Astrocyte (in vitro differentiated cells and primary cell): ENCODE results near the gene INAFM2. TPM values are rescaled to one million over a fixed set of nuclear protein-coding genes. Genes with fewer than 3 reads are reported as not detected.

Source experiments
- DNase-seq: peaks from one replicate; pipeline ENCODE4 v3.0.0-alpha.2; 2010; ENCODE audit warnings: low read depth
- FAIRE-seq: peaks from 2 replicates; lab custom pipeline; 2011; peaks lifted over from hg19 to GRCh38; lab: Jason Lieb, UNC
- H2AFZ ChIP-seq: 2 replicates; pipeline ENCODE4 v1.6.0; 2012; ENCODE audit warnings: low read depth, low read length, inconsistent platforms
- H3K27ac ChIP-seq: 2 replicates; pipeline ENCODE4 v1.5.1; 2011; ENCODE audit warnings: low read depth, low read length, inconsistent platforms
- H3K27me3 ChIP-seq: 2 replicates; pipeline ENCODE4 v1.6.0; 2011; ENCODE audit warnings: low read length, inconsistent platforms; ENCODE audit not compliant: insufficient read depth
- H3K36me3 ChIP-seq: 2 replicates; pipeline ENCODE4 v1.5.1; 2011; ENCODE audit warnings: low read length, inconsistent platforms; ENCODE audit not compliant: insufficient read depth
- H3K4me1 ChIP-seq: 2 replicates; pipeline ENCODE4 v1.5.1; 2011; ENCODE audit warnings: low read length, inconsistent platforms; ENCODE audit not compliant: insufficient read depth
- H3K4me2 ChIP-seq: 2 replicates; pipeline ENCODE4 v1.6.0; 2012; ENCODE audit warnings: low read length, inconsistent platforms
- H3K4me3 ChIP-seq: 2 replicates; pipeline ENCODE4 v1.5.1; 2011; ENCODE audit warnings: low read depth, mild to moderate bottlenecking, low read length, inconsistent platforms; ENCODE audit not compliant: insufficient read depth
- H3K79me2 ChIP-seq: 2 replicates; pipeline ENCODE4 v1.6.0; 2012; ENCODE audit warnings: mild to moderate bottlenecking, low read length, inconsistent platforms; ENCODE audit not compliant: insufficient read depth
- H3K9ac ChIP-seq: 2 replicates; pipeline ENCODE4 v1.6.0; 2012; ENCODE audit warnings: mild to moderate bottlenecking, low read length, inconsistent platforms
- H3K9me3 ChIP-seq: 2 replicates; pipeline ENCODE4 v1.5.1; 2012; ENCODE audit warnings: low read depth, mild to moderate bottlenecking, low read length, inconsistent platforms; ENCODE audit not compliant: insufficient read depth
- H4K20me1 ChIP-seq: 2 replicates; pipeline ENCODE4 v1.6.0; 2012; ENCODE audit warnings: low read length, inconsistent platforms; ENCODE audit not compliant: insufficient read depth
- H3K27ac Mint-ChIP-seq: one replicate; pipeline ENCODE4 v1.8.0; 2021; ENCODE audit warnings: mild to moderate bottlenecking, mixed read lengths; ENCODE audit not compliant: unreplicated experiment
- H3K27me3 Mint-ChIP-seq: one replicate; pipeline ENCODE4 v1.8.0; 2021; ENCODE audit warnings: low read depth, mixed read lengths; ENCODE audit not compliant: unreplicated experiment
- H3K36me3 Mint-ChIP-seq: one replicate; pipeline ENCODE4 v1.8.0; 2021; ENCODE audit warnings: low read depth, mixed read lengths; ENCODE audit not compliant: unreplicated experiment
- H3K4me1 Mint-ChIP-seq: one replicate; pipeline ENCODE4 v1.8.0; 2021; ENCODE audit warnings: low read depth, mixed read lengths; ENCODE audit not compliant: unreplicated experiment
- H3K4me3 Mint-ChIP-seq: one replicate; pipeline ENCODE4 v1.8.0; 2021; ENCODE audit warnings: mild to moderate bottlenecking, moderate library complexity, mixed read lengths; ENCODE audit not compliant: unreplicated experiment
- H3K9me3 Mint-ChIP-seq: one replicate; pipeline ENCODE4 v1.8.0; 2021; ENCODE audit warnings: mild to moderate bottlenecking, mixed read lengths; ENCODE audit not compliant: unreplicated experiment
- EZH2 ChIP-seq: IDR thresholded peaks from 2 replicates; pipeline ENCODE4 v1.6.1; 2012; ENCODE audit warnings: mild to moderate bottlenecking, low read length, inconsistent platforms; ENCODE audit not compliant: insufficient read depth
- total RNA-seq: library from RNA; stranded (reverse); gene quantifications from 2 replicates; pipeline ENCODE4 v1.2.1, GENCODE V29; 2021
- TF ChIP-seq, protein P1 (sequence below): IDR thresholded peaks from 2 replicates; pipeline ENCODE4 v1.5.1; 2011; ENCODE audit warnings: low read depth, mild to moderate bottlenecking, inconsistent platforms, low read length, moderate library complexity; ENCODE audit not compliant: insufficient read depth

INAFM2 gene
- total RNA-seq, 1 donor from 2014 or later, result 41.2 TPM

DNA sequence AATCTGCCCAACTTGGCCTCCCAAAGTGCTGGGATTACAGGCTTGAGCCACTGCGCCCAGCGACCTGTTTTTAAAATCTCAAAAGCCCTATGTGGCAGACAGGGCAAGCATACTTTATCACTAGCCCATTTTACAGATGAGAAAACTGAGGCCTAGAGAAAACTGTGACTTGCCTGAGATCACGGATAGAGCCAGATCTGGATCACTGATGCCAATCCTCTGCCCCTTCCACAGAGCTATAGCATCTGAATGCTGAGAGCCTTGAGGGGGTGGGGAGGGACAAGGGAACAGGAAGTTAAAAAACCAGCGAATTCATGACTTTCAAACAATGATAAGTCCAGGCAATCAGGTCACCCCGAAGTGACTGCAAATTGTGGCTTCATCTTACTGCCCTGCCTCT, 48.0 kb upstream of the INAFM2 start:
- no peak for TF ChIP-seq EZH2
- TF ChIP-seq, protein P1, sequence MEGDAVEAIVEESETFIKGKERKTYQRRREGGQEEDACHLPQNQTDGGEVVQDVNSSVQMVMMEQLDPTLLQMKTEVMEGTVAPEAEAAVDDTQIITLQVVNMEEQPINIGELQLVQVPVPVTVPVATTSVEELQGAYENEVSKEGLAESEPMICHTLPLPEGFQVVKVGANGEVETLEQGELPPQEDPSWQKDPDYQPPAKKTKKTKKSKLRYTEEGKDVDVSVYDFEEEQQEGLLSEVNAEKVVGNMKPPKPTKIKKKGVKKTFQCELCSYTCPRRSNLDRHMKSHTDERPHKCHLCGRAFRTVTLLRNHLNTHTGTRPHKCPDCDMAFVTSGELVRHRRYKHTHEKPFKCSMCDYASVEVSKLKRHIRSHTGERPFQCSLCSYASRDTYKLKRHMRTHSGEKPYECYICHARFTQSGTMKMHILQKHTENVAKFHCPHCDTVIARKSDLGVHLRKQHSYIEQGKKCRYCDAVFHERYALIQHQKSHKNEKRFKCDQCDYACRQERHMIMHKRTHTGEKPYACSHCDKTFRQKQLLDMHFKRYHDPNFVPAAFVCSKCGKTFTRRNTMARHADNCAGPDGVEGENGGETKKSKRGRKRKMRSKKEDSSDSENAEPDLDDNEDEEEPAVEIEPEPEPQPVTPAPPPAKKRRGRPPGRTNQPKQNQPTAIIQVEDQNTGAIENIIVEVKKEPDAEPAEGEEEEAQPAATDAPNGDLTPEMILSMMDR, result no peak
- Histone ChIP-seq H2AFZ (no peak overlapping the region), H3K36me3 (no peaks in the 10 kb centered on the region), H3K4me3 (no peak overlapping the region), H3K4me1 (no peaks in the 10 kb centered on the region), H3K27me3 (peaks cover 16% of the 10 kb centered on the region), H4K20me1 (no peaks in the 10 kb centered on the region), H3K9ac (no peak overlapping the region), H3K79me2 (no peaks in the 10 kb centered on the region), H3K9me3 (no peaks in the 10 kb centered on the region), H3K4me2 (no peak overlapping the region), H3K27ac (no peak overlapping the region)
- Mint-ChIP-seq H3K27ac (no peak overlapping the region), H3K36me3 (no peaks in the 10 kb centered on the region), H3K27me3 (peaks cover 49% of the 10 kb centered on the region), H3K9me3 (no peaks in the 10 kb centered on the region), H3K4me1 (no peaks in the 10 kb centered on the region), H3K4me3 (no peak overlapping the region)
- FAIRE-seq (no peak), DNase-seq (no peak)

DNA sequence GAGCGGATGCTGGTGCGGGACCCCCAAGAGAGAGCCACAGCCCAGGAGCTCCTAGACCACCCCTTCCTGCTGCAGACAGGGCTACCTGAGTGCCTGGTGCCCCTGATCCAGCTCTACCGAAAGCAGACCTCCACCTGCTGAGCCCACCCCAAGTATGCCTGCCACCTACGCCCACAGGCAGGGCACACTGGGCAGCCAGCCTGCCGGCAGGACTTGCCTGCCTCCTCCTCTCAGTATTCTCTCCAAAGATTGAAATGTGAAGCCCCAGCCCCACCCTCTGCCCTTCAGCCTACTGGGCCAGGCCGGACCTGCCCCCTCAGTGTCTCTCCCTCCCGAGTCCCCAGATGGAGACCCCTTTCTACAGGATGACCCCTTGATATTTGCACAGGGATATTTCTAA, 47.5 kb upstream of the INAFM2 start:
- H4K20me1 ChIP-seq, result no peaks in the 10 kb centered on the region
- no peaks in the 10 kb centered on the region for H3K79me2 ChIP-seq
- DNase-seq (no peak), FAIRE-seq (no peak)
- Mint-ChIP-seq H3K27me3 (peaks cover 52% of the 10 kb centered on the region), H3K9me3 (no peaks in the 10 kb centered on the region), H3K36me3 (no peaks in the 10 kb centered on the region), H3K4me3 (no peak overlapping the region), H3K27ac (no peak overlapping the region), H3K4me1 (no peaks in the 10 kb centered on the region)
- no peak overlapping the region for H3K4me3 ChIP-seq
- no peaks in the 10 kb centered on the region for H3K36me3 ChIP-seq
- H2AFZ ChIP-seq, result no peak overlapping the region
- TF ChIP-seq, protein P1, result no peak
- TF ChIP-seq EZH2, result no peak
- peaks cover 20% of the 10 kb centered on the region for H3K27me3 ChIP-seq
- no peak overlapping the region for H3K27ac ChIP-seq
- no peaks in the 10 kb centered on the region for H3K9me3 ChIP-seq
- no peak overlapping the region for H3K9ac ChIP-seq
- no peaks in the 10 kb centered on the region for H3K4me1 ChIP-seq
- H3K4me2 ChIP-seq, result no peak overlapping the region

DNA sequence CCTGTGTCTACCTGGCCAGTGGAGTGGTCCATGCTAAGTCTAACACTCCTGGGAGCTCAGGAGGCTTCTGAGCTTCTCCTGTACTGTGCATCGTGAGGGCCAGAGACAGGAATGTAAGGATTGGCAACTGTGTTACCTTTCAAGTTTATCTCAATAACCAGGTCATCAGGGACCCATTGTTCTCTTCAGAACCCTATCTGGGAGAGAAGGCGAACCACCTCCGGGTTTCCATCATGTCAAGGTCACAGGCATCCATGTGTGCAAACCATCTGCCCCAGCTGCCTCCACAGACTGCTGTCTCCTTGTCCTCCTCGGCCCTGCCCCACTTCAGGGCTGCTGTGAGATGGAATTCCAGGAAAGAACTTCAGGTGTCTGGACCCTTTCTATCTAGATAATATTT, 46.6 kb upstream of the INAFM2 start:
- Histone ChIP-seq H3K36me3 (no peaks in the 10 kb centered on the region), H2AFZ (no peak overlapping the region), H3K27ac (no peak overlapping the region), H3K79me2 (no peaks in the 10 kb centered on the region), H3K9ac (no peak overlapping the region), H3K4me3 (no peak overlapping the region), H3K4me2 (no peak overlapping the region), H4K20me1 (no peaks in the 10 kb centered on the region), H3K9me3 (no peaks in the 10 kb centered on the region), H3K27me3 (peaks cover 29% of the 10 kb centered on the region), H3K4me1 (peaks cover 3% of the 10 kb centered on the region)
- no peaks in the 10 kb centered on the region for H3K4me1 Mint-ChIP-seq
- H3K4me3 Mint-ChIP-seq, result no peak overlapping the region
- DNase-seq (no peak), FAIRE-seq (no peak)
- H3K27ac Mint-ChIP-seq, result no peak overlapping the region
- TF ChIP-seq EZH2, result no peak
- TF ChIP-seq, protein P1, result no peak
- H3K9me3 Mint-ChIP-seq, result no peaks in the 10 kb centered on the region
- peaks cover 51% of the 10 kb centered on the region for H3K27me3 Mint-ChIP-seq
- H3K36me3 Mint-ChIP-seq, result no peaks in the 10 kb centered on the region
